ENCODE data around the gene LAMA1. TPM values are rescaled to one million over a fixed set of nuclear protein-coding genes. Genes with fewer than 3 reads are reported as not detected.
A peak's percentile ranks its signal among the peaks of the same experiment; 100 is the strongest.

LAMA1 gene
- total and polyA plus RNA-seq, 8 donors: 0.31 to 1.7 (median 1.2) TPM; not detected in 5

DNA sequence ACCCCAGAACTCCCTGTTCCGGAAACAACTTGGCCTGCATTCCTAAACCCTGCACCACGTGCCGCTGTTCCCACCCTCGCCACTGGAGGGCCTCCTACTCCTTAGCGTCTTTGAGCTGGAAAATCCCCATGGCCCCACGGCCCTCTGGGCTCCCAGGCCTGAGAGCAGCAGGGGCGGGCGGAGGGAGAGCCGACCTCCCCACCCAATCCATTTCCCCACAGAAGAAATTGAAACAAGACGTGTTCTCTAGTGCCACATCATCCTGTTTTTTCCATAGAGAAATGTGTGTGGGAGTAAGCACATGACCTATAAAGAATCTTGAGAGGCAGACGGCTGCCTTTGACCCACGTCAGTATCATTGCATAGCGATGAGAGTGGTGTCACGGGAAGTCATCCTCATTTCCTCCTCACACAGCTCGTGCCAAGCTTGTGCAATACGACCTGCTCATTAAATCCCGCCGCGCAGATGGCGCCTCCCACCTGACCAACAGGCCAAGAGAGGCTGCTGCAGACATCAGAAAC, 79.2 kb downstream of the LAMA1 start:
- peak in 1 of 2 donors; percentile 84 for DNase-seq
- TF ChIP-seq POLR2A (IDR thresholded peaks at IDR 0.05) (no peak), EP300 (IDR thresholded peaks at IDR 0.05) (no peak), POLR2AphosphoS5 (IDR thresholded peaks at IDR 0.05) (peak in 1 of 3 donors; percentile 25)
- TF ChIP-seq, protein P1, sequence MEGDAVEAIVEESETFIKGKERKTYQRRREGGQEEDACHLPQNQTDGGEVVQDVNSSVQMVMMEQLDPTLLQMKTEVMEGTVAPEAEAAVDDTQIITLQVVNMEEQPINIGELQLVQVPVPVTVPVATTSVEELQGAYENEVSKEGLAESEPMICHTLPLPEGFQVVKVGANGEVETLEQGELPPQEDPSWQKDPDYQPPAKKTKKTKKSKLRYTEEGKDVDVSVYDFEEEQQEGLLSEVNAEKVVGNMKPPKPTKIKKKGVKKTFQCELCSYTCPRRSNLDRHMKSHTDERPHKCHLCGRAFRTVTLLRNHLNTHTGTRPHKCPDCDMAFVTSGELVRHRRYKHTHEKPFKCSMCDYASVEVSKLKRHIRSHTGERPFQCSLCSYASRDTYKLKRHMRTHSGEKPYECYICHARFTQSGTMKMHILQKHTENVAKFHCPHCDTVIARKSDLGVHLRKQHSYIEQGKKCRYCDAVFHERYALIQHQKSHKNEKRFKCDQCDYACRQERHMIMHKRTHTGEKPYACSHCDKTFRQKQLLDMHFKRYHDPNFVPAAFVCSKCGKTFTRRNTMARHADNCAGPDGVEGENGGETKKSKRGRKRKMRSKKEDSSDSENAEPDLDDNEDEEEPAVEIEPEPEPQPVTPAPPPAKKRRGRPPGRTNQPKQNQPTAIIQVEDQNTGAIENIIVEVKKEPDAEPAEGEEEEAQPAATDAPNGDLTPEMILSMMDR (IDR thresholded peaks at IDR 0.05): peak in 3 of 7 experiments; percentile 13 to 31 (median 31)
- Histone ChIP-seq H3K27ac (no peak overlapping the region), H3K27me3 (no peaks in the 10 kb centered on the region), H3K9me3 (no peaks in the 10 kb centered on the region), H3K4me1 (no peaks in the 10 kb centered on the region), H3K36me3 (no peaks in the 10 kb centered on the region), H3K4me3 (no peak overlapping the region)
- intact Hi-C loops (cut with DNase I; ENCODE audit: low total_unique reads): no loop called here
- WGBS, 5 donors: 44 to 57% (median 50%) methylated on average over 20 of the region's 20 CpGs

DNA sequence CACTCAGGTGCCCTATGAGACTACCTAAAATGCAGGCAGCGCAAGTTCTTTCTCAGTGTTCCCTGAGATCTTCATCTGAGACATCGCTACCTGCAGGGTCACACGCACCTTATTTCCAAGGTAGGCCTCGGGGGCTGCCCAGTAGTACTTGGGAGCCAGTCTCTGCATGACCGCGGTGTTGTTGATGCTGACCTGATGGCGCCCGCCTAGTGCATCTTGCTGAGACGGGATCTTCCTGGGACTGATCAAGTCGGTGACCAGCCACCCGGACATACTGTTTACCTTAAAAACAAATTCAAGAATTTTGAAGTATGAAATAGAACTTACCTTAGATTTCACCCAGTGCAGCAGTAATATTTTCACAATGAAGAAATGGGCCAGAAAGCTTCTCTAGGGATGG, 80.1 kb downstream of the LAMA1 start:
- Histone ChIP-seq H3K4me3 (no peak overlapping the region), H3K27me3 (no peaks in the 10 kb centered on the region), H3K9me3 (no peaks in the 10 kb centered on the region), H3K27ac (no peak overlapping the region), H3K36me3 (no peaks in the 10 kb centered on the region), H3K4me1 (no peaks in the 10 kb centered on the region)
- 94 to 98% (median 96%) methylated on average over 11 of the region's 11 CpGs for WGBS, 5 donors
- intact Hi-C loops (cut with DNase I; ENCODE audit: low total_unique reads): no loop called here
- DNase-seq: peak in 1 of 2 donors; percentile 24
- no peak for TF ChIP-seq EP300 (IDR thresholded peaks at IDR 0.05)
- TF ChIP-seq, protein P1 (IDR thresholded peaks at IDR 0.05): no peak
- no peak for TF ChIP-seq POLR2A (IDR thresholded peaks at IDR 0.05)
- TF ChIP-seq POLR2AphosphoS5 (IDR thresholded peaks at IDR 0.05): no peak

DNA sequence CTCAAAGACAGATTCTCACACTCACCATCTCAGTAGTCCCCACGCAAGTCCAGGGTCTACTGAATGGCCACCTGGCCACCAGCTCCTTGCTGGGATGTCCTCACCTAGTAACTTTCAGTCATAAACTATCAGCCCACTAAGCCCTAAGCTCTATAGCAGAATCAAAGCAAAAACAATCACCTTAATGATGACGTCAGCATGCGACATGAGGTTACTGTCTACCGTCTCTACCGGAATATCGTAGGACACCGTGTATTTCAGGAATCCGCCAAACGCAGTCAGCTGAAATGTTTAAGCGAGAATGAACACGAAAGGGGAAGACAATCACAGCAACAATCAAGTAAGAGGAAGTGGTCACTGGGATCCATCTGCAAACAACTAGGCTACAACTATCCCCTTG, 81.8 kb downstream of the LAMA1 start:
- Histone ChIP-seq H3K9me3 (no peaks in the 10 kb centered on the region), H3K27me3 (no peaks in the 10 kb centered on the region), H3K4me3 (no peak overlapping the region), H3K4me1 (no peaks in the 10 kb centered on the region), H3K36me3 (no peaks in the 10 kb centered on the region), H3K27ac (no peak overlapping the region)
- 89 to 95% (median 95%) methylated on average over 11 of the region's 11 CpGs for WGBS, 5 donors
- TF ChIP-seq, protein P1 (IDR thresholded peaks at IDR 0.05): no peak
- no peak for TF ChIP-seq POLR2A (IDR thresholded peaks at IDR 0.05)
- no peak for TF ChIP-seq POLR2AphosphoS5 (IDR thresholded peaks at IDR 0.05)
- TF ChIP-seq EP300 (IDR thresholded peaks at IDR 0.05): no peak
- DNase-seq: no peak
- intact Hi-C loops (cut with DNase I; ENCODE audit: low total_unique reads): no loop called here

DNA sequence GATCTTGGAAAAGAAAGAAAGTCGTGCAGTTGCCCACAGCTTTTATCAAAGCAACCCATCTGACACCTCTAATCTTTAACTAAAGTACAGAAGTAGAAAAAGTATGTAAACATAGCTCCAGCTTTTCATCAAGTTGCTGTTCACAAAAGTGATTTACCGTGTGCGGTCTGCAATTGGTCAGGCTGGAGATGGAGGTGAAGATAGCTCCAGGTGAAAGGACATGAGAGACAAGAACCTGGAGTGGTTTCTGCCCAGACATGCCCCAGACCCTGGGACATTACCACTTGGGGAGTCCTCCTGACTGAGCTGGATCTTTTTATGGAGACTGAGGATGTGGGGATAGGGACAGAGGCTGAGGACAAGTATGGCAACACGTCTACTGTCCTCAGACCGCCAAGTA, 82.7 kb downstream of the LAMA1 start:
- Histone ChIP-seq H3K9me3 (no peaks in the 10 kb centered on the region), H3K27ac (no peak overlapping the region), H3K4me3 (no peak overlapping the region), H3K27me3 (no peaks in the 10 kb centered on the region), H3K36me3 (no peaks in the 10 kb centered on the region), H3K4me1 (no peaks in the 10 kb centered on the region)
- intact Hi-C loops (cut with DNase I; ENCODE audit: low total_unique reads): no loop called here
- no peak for TF ChIP-seq EP300 (IDR thresholded peaks at IDR 0.05)
- TF ChIP-seq POLR2A (IDR thresholded peaks at IDR 0.05): no peak
- TF ChIP-seq, protein P1 (IDR thresholded peaks at IDR 0.05): no peak
- no peak for TF ChIP-seq POLR2AphosphoS5 (IDR thresholded peaks at IDR 0.05)
- no peak for DNase-seq
- WGBS, 5 donors: 50 to 63% (median 56%) methylated on average over 5 of the region's 5 CpGs
